ENCODE data around the gene PAFAH1B2.
"Not testable (repeated sequence)": the region's sequence is repeated elsewhere in the genome, so short reads cannot be mapped to it uniquely, and the experiment has no call there.

Gene PAFAH1B2

GRCh38 chr11:117176186-117176585, 32.1 kb downstream of the PAFAH1B2 start:
- no peak for DNase-seq

GRCh38 chr11:117177534-117178209, 33.6 kb downstream of the PAFAH1B2 start:
- no peak for DNase-seq

GRCh38 chr11:117178210-117179034, 34.3 kb downstream of the PAFAH1B2 start, which contains the start of gene SIDT2:
Gene SIDT2, plus strand, starts transcription at chr11:117178743. Its CDS starts 521 bp downstream, at chr11:117179264.
- DNase-seq: peak; percentile 81 to 82

- peak; percentile 17 to 27 for DNase-seq
Observed at GRCh38 chr11:117179048-117179999, 35.2 kb downstream of the PAFAH1B2 start.

GRCh38 chr11:117180020-117180419, 35.9 kb downstream of the PAFAH1B2 start:
- no peak for DNase-seq

- DNase-seq: peak; percentile 45 to 51
Observed at GRCh38 chr11:117180661-117181585, 36.8 kb downstream of the PAFAH1B2 start.

- DNase-seq: no peak
Observed at GRCh38 chr11:117181586-117182550, 37.8 kb downstream of the PAFAH1B2 start.

GRCh38 chr11:117182551-117182935, 38.5 kb downstream of the PAFAH1B2 start:
- DNase-seq: no peak

- DNase-seq: not testable (repeated sequence)
Observed at GRCh38 chr11:117183178-117183577, 39.1 kb downstream of the PAFAH1B2 start.

GRCh38 chr11:117183724-117184349, 39.8 kb downstream of the PAFAH1B2 start:
- no peak for DNase-seq

GRCh38 chr11:117185736-117186430, 41.8 kb downstream of the PAFAH1B2 start:
- no peak for DNase-seq

GRCh38 chr11:117186431-117186761, 42.3 kb downstream of the PAFAH1B2 start:
- DNase-seq: no peak

- no peak for DNase-seq
Observed at GRCh38 chr11:117187007-117187406, 42.9 kb downstream of the PAFAH1B2 start.

- DNase-seq: no peak
Observed at GRCh38 chr11:117187428-117187798, 43.3 kb downstream of the PAFAH1B2 start.

- no peak for DNase-seq
Observed at GRCh38 chr11:117187799-117188481, 43.9 kb downstream of the PAFAH1B2 start.

- DNase-seq: no peak
Observed at GRCh38 chr11:117188620-117189081, 44.6 kb downstream of the PAFAH1B2 start.

- DNase-seq: no peak
Observed at GRCh38 chr11:117189191-117189940, 45.3 kb downstream of the PAFAH1B2 start.

- DNase-seq: no peak
Observed at GRCh38 chr11:117189941-117190544, 46.0 kb downstream of the PAFAH1B2 start.

All from activated CD4-positive, alpha-beta T cell treated with anti-CD3 and anti-CD28 coated beads, Interleukin-2, amount 50 U/mL, for 4 hours (primary cell).